H1 (cell line): ENCODE data around the gene CHD2. TPM values are rescaled to one million over a fixed set of nuclear protein-coding genes. Genes with fewer than 3 reads are reported as not detected.

ENCODE experiments used
- CTCF ChIA-PET: fragments of 300-600 bp; sonication (Branson Sonifier 250); formaldehyde crosslinking; loops from one replicate; lab custom pipeline; 2021; ENCODE audit not compliant: partially characterized antibody; lab: Charles Lee
- POLR2A ChIA-PET: fragments of 300-600 bp; sonication (Branson Sonifier 250); formaldehyde crosslinking; loops from one replicate; lab custom pipeline; 2021; ENCODE audit warnings: inconsistent platforms; ENCODE audit not compliant: partially characterized antibody; lab: Charles Lee
- DNase-seq, 2 experiments: peaks; one replicate each; pipeline versions ENCODE4 v3.0.0 to v3.0.0-alpha.2; 2010 to 2022; ENCODE audit warnings: low spot score in 2 of 2, low read depth in 1 of 2, mixed read lengths in 1 of 2
- FAIRE-seq: peaks from 2 replicates; lab custom pipeline; 2011; peaks lifted over from hg19 to GRCh38; lab: Jason Lieb, UNC
- H2AFZ ChIP-seq: 2 replicates; pipeline ENCODE4 v1.8.1; 2012; ENCODE audit warnings: low read length, inconsistent platforms
- H2AK5ac ChIP-seq: 2 replicates; pipeline ENCODE4 v1.6.1; 2013; ENCODE audit warnings: low read depth, low read length
- H2BK120ac ChIP-seq: replicated peaks from 2 replicates; pipeline ENCODE3; 2013; ENCODE audit warnings: low read depth, low read length, inconsistent platforms
- H2BK12ac ChIP-seq: 2 replicates; pipeline ENCODE4 v1.6.1; 2013; ENCODE audit warnings: low read depth, low read length
- H2BK15ac ChIP-seq: 2 replicates; pipeline ENCODE4 v1.6.1; 2013; ENCODE audit warnings: low read length
- H2BK20ac ChIP-seq: 2 replicates; pipeline ENCODE4 v1.6.1; 2013; ENCODE audit warnings: low read length
- H2BK5ac ChIP-seq: 2 replicates; pipeline ENCODE4 v1.6.1; 2013; ENCODE audit warnings: low read depth, low read length
- H3K14ac ChIP-seq: 2 replicates; pipeline ENCODE4 v1.6.1; 2013; ENCODE audit warnings: inconsistent platforms; ENCODE audit not compliant: insufficient read length
- H3K18ac ChIP-seq: 2 replicates; pipeline ENCODE4 v1.6.1; 2013; ENCODE audit warnings: low read length; ENCODE audit errors: extremely low read depth
- H3K23ac ChIP-seq: 2 replicates; pipeline ENCODE4 v1.6.1; 2013; ENCODE audit warnings: inconsistent platforms; ENCODE audit not compliant: insufficient read length
- H3K23me2 ChIP-seq: 2 replicates; pipeline ENCODE4 v1.6.1; 2013; ENCODE audit warnings: low read depth, low read length
- H3K27ac ChIP-seq: 2 replicates; pipeline ENCODE4 v1.6.1; 2011; ENCODE audit warnings: low read depth, low read length, inconsistent platforms
- H3K27me3 ChIP-seq, 4 experiments: replicated peaks in 1 of 4; 1 replicate in 1 of 4; 2 replicates in 3 of 4; pipeline versions ENCODE4 v1.6.1 to v1.8.1; 2011 to 2013; ENCODE audit warnings: low read length in 3 of 4, mild to moderate bottlenecking in 3 of 4, inconsistent platforms in 2 of 4, mixed read lengths in 2 of 4, moderate library complexity in 1 of 4; ENCODE audit not compliant: control insufficient read depth in 3 of 4, insufficient read depth in 3 of 4; ENCODE audit errors: extremely low read depth in 1 of 4
- H3K36me3 ChIP-seq, 4 experiments: 2 replicates each; pipeline versions ENCODE4 v1.6.1 to v1.8.1; 2011 to 2013; ENCODE audit warnings: mild to moderate bottlenecking in 4 of 4, low read length in 3 of 4, moderate library complexity in 2 of 4, control low read depth in 1 of 4, inconsistent platforms in 1 of 4; ENCODE audit not compliant: insufficient read depth in 4 of 4, control insufficient read depth in 2 of 4
- H3K4ac ChIP-seq: replicated peaks from 2 replicates; pipeline ENCODE3; 2013; ENCODE audit warnings: low read length, low read depth, mixed read lengths, inconsistent platforms; ENCODE audit not compliant: insufficient read length
- H3K4me1 ChIP-seq, 4 experiments: replicated peaks in 1 of 4; 1 replicate in 1 of 4; 2 replicates in 3 of 4; pipeline versions ENCODE4 v1.6.1 to v1.8.1; 2011 to 2013; ENCODE audit warnings: low read length in 3 of 4, inconsistent platforms in 2 of 4, mixed read lengths in 1 of 4; ENCODE audit not compliant: insufficient read depth in 4 of 4, control insufficient read depth in 3 of 4
- H3K4me2 ChIP-seq, 2 experiments: 2 replicates each; pipeline versions ENCODE4 v1.6.1 to v1.8.1; 2011 to 2013; ENCODE audit warnings: low read depth in 2 of 2, low read length in 2 of 2, control low read depth in 1 of 2, inconsistent platforms in 1 of 2, mild to moderate bottlenecking in 1 of 2; ENCODE audit not compliant: insufficient read depth in 1 of 2
- H3K4me3 ChIP-seq, 4 experiments: fragments of 200-600, 300-600 bp in 1 of 4; sonication (generic), shearing (Covaris generic), sonication (Bioruptor Twin) in 1 of 4; 2 replicates each; pipeline versions ENCODE4 v1.5.1 to v1.8.1; 2011 to 2016; ENCODE audit warnings: low read length in 4 of 4, low read depth in 3 of 4, control low read depth in 2 of 4, inconsistent platforms in 2 of 4, mild to moderate bottlenecking in 2 of 4, mixed read lengths in 1 of 4, moderate library complexity in 1 of 4; ENCODE audit not compliant: insufficient read depth in 2 of 4; ENCODE audit errors: extremely low read depth in 1 of 4
- H3K56ac ChIP-seq: replicated peaks from 2 replicates; pipeline ENCODE3; 2013; ENCODE audit warnings: low read depth, mild to moderate bottlenecking, mixed read lengths, low read length, inconsistent platforms; ENCODE audit not compliant: insufficient read length
- H3K79me1 ChIP-seq: 2 replicates; pipeline ENCODE4 v1.6.1; 2013; ENCODE audit warnings: low read depth, low read length, control low read depth
- H3K79me2 ChIP-seq, 2 experiments: 2 replicates each; pipeline versions ENCODE4 v1.6.1 to v1.8.1; 2012 to 2013; ENCODE audit warnings: low read length in 2 of 2, mild to moderate bottlenecking in 2 of 2, inconsistent platforms in 1 of 2; ENCODE audit not compliant: insufficient read depth in 2 of 2, control insufficient read depth in 1 of 2
- H3K9ac ChIP-seq, 4 experiments: replicated peaks in 1 of 4; 1 replicate in 1 of 4; 2 replicates in 3 of 4; pipeline versions ENCODE4 v1.6.1 to v1.8.1; 2011 to 2013; ENCODE audit warnings: low read depth in 3 of 4, low read length in 3 of 4, control low read depth in 2 of 4, mild to moderate bottlenecking in 2 of 4, moderate library complexity in 2 of 4, inconsistent platforms in 1 of 4; ENCODE audit errors: extremely low read depth in 1 of 4
- H3K9me3 ChIP-seq, 2 experiments: 2 replicates each; pipeline versions ENCODE4 v1.6.1 to v1.8.1; 2012 to 2013; ENCODE audit warnings: mild to moderate bottlenecking in 2 of 2, moderate library complexity in 2 of 2, control low read depth in 1 of 2, inconsistent platforms in 1 of 2, low read depth in 1 of 2, low read length in 1 of 2, mixed read lengths in 1 of 2; ENCODE audit not compliant: insufficient read depth in 2 of 2
- H4K20me1 ChIP-seq, 2 experiments: replicated peaks in 1 of 2; 2 replicates each; pipeline versions ENCODE3 to v1.8.1; 2011 to 2013; ENCODE audit warnings: inconsistent platforms in 2 of 2, low read length in 2 of 2, mild to moderate bottlenecking in 1 of 2; ENCODE audit not compliant: insufficient read depth in 2 of 2, control insufficient read depth in 1 of 2
- H4K5ac ChIP-seq: 2 replicates; pipeline ENCODE4 v1.6.1; 2013; ENCODE audit warnings: low read length, low read depth, mixed read lengths, inconsistent platforms; ENCODE audit not compliant: insufficient read length
- H4K8ac ChIP-seq: 2 replicates; pipeline ENCODE4 v1.8.0; 2013; ENCODE audit warnings: mild to moderate bottlenecking, moderate library complexity, low read length, inconsistent platforms; ENCODE audit not compliant: insufficient read depth; ENCODE audit errors: extremely low read depth
- H4K91ac ChIP-seq: replicated peaks from 2 replicates; pipeline ENCODE3; 2013; ENCODE audit warnings: low read length, mixed read lengths, inconsistent platforms; ENCODE audit not compliant: insufficient read length
- CTCF ChIP-seq, 3 experiments: IDR thresholded peaks; 1 replicate in 2 of 3; 2 replicates in 1 of 3; pipeline versions ENCODE4 v1.5.1 to v1.6.1; 2011; ENCODE audit warnings: low read length in 3 of 3, mild to moderate bottlenecking in 3 of 3, inconsistent platforms in 2 of 3, low read depth in 1 of 3, moderate library complexity in 1 of 3; ENCODE audit not compliant: insufficient read depth in 1 of 3; ENCODE audit errors: control extremely low read depth in 1 of 3
- NRF1 ChIP-seq: IDR thresholded peaks from 2 replicates; pipeline ENCODE4 v1.6.1; 2011; ENCODE audit warnings: mild to moderate bottlenecking, low read depth, low read length, improper control_type of control experiment
- SUZ12 ChIP-seq: fragments of 200-600 bp; sonication (generic); IDR thresholded peaks from 2 replicates; pipeline ENCODE4 v1.6.1; 2012; ENCODE audit warnings: mild to moderate bottlenecking, inconsistent platforms, low read length, moderate library complexity, mixed read lengths
- WGBS, 2 experiments: shearing (Covaris generic) in 1 of 2; methylation state at CpG; one replicate each; pipeline versions ENCODE4 v1.1.6 to v1.1.7; 2013 to 2015; ENCODE audit warnings: low lambda C conversion rate in 2 of 2, mixed read lengths in 2 of 2, inconsistent platforms in 1 of 2, low coverage in 1 of 2, missing lambda C conversion rate in 1 of 2; ENCODE audit not compliant: insufficient replicate concordance in 2 of 2, insufficient coverage in 1 of 2, insufficient read length in 1 of 2; ENCODE audit errors: extremely low coverage in 1 of 2, missing lambda C conversion rate in 1 of 2; 5-methylcytosine and 5-hydroxymethylcytosine counted together
- polyA plus RNA-seq, 7 experiments: library from polyadenylated mRNA; depleted of rRNA in 3 of 7; stranded (reverse) in 5 of 7; unstranded in 2 of 7; fragments of >200 nt in 5 of 7; fragments of 200-250 nt in 2 of 7; gene quantifications; 1 replicate in 5 of 7; 2 replicates in 1 of 7; 4 replicates in 1 of 7; pipeline versions ENCODE4 v1.2.1 to v1.2.3, GENCODE V29; 2011 to 2013; ENCODE audit warnings: missing spikeins in 2 of 7, mixed read lengths in 2 of 7
- total RNA-seq: library from RNA; stranded (reverse); fragmentation: NEBNext Ultra II Directional; extraction: Animal tissue kit (Norgen Biotek cat#: 25700); gene quantifications from 2 replicates; pipeline ENCODE4 v1.2.1, GENCODE V29; 2021

The CHD2 gene
- total and polyA plus RNA-seq, 2 of the 8 experiments (the other 6 are each of a cell fraction or from before 2014, with no cell fraction given) = 28.8 to 70.0 TPM

- H3K14ac ChIP-seq = no peak overlapping the region
- no peak overlapping the region for H2BK120ac ChIP-seq
- H3K9ac ChIP-seq = no peak overlapping the region
- H2AK5ac ChIP-seq = no peak overlapping the region
- H2BK15ac ChIP-seq = no peak overlapping the region
- no peak overlapping the region for H2BK5ac ChIP-seq
- no peak overlapping the region for H3K4me2 ChIP-seq
- no peak overlapping the region for H3K27ac ChIP-seq
- H3K56ac ChIP-seq = no peak overlapping the region
- no peaks in the 10 kb centered on the region for H3K4me1 ChIP-seq
- ChIA-PET CTCF (no interaction called here), POLR2A (no interaction called here)
- no peak overlapping the region for H4K5ac ChIP-seq
- no peak overlapping the region for H3K18ac ChIP-seq
- peaks cover 33 to 100% (median 78%) of the 10 kb centered on the region in 4 experiments for H3K36me3 ChIP-seq
- H3K23me2 ChIP-seq = no peaks in the 10 kb centered on the region
- no peaks in the 10 kb centered on the region for H3K79me1 ChIP-seq
- no peak overlapping the region for H3K4me3 ChIP-seq
- WGBS, 2 experiments = 98% methylated on average over 8 of the region's 8 CpGs; no CpG with 5 or more reads in 1 of the 2 experiments
- H3K27me3 ChIP-seq = no peaks in the 10 kb centered on the region
- no peak overlapping the region for H2BK12ac ChIP-seq
- no peak for FAIRE-seq
- H4K20me1 ChIP-seq = peaks cover 0 to 3% of the 10 kb centered on the region in 2 experiments
- no peak overlapping the region for H2AFZ ChIP-seq
- no peak overlapping the region for H2BK20ac ChIP-seq
- H4K91ac ChIP-seq = no peak overlapping the region
- DNase-seq = no peak
- H3K79me2 ChIP-seq = no peaks in the 10 kb centered on the region
- H4K8ac ChIP-seq = no peak overlapping the region
- TF ChIP-seq NRF1 (no peak), SUZ12 (no peak), CTCF (IDR thresholded peaks at IDR 0.05; ENCODE audit: control extremely low read depth in 1 of 3, insufficient read depth in 1 of 3, low read depth in 1 of 3, low read length in 3 of 3) (no peak)
- TF ChIP-seq, all 59 proteins: peak for 0
- H3K4ac ChIP-seq = no peak overlapping the region
- no peak overlapping the region for H3K23ac ChIP-seq
- no peaks in the 10 kb centered on the region for H3K9me3 ChIP-seq
Observed at GRCh38 chr15:92981333-92981732, 81.2 kb downstream of the CHD2 start.
